ENCODE measurements around the gene GSTM4. TPM values are rescaled to one million over a fixed set of nuclear protein-coding genes. Genes with fewer than 3 reads are reported as not detected.

The GSTM4 gene
- total and polyA plus RNA-seq, 2 of the 4 experiments (the other 2 are of a cell fraction) = 10.4 to 37.8 TPM

- DNase-seq (peak; percentile 43), ATAC-seq (ENCODE audit: low read depth) (no peak)
- H2AK9ac ChIP-seq (replicated peaks; ENCODE audit: low read depth, low read length, poor library complexity) = peak overlapping the region; percentile 42
- no peak overlapping the region for H2BK20ac ChIP-seq (ENCODE audit: low read depth, low read length)
- H3K79me1 ChIP-seq (ENCODE audit: low read depth in 1 of 2, low read length in 2 of 2) = peaks cover 0 to 10% of the 10 kb centered on the region in 2 experiments; a peak in 3 of 4 replicates
- H3K4me1 ChIP-seq (ENCODE audit: control insufficient read depth, insufficient read depth, low read length) = peaks cover 3% of the 10 kb centered on the region
- WGBS, 2 experiments (ENCODE audit: extremely low coverage in 2 of 2, insufficient read length in 1 of 2) = 100% methylated on average over 2 of the region's 5 CpGs; no CpG with 5 or more reads in 1 of the 2 experiments
- H3K56ac ChIP-seq (ENCODE audit: extremely low read depth, insufficient read depth, low read length) = no peak overlapping the region
- no peak overlapping the region for H4K91ac ChIP-seq (ENCODE audit: insufficient read depth, low read depth, low read length)
- H4K20me1 ChIP-seq (ENCODE audit: insufficient read depth, low read length) = no peaks in the 10 kb centered on the region
- POLR2A ChIA-PET (ENCODE audit: unreplicated experiment) = no interaction called here
- intact Hi-C loops (cut with micrococcal nuclease) (no loop called here), dilution Hi-C loops (cut with HindIII; ENCODE audit: low sequenced_read_pairs, unreplicated experiment) (no loop called here), in situ Hi-C loops (cut with MboI; ENCODE audit: low sequenced_read_pairs) (no loop called here)
- H2BK15ac ChIP-seq (ENCODE audit: low read depth, low read length) = no peak overlapping the region
- H2BK5ac ChIP-seq (ENCODE audit: low read depth, low read length, poor library complexity, severe bottlenecking) = no peak overlapping the region
- H2AK5ac ChIP-seq (ENCODE audit: low read depth, low read length) = no peak overlapping the region
- no peak overlapping the region for H3K4me2 ChIP-seq (ENCODE audit: low read depth, low read length)
- H3K23ac ChIP-seq (ENCODE audit: low read depth, low read length) = no peak overlapping the region
- no peaks in the 10 kb centered on the region for H3K9me3 ChIP-seq (ENCODE audit: control insufficient read depth, insufficient read depth, low read length)
- no TSS peak for BruUV-seq (replicated peaks)
- H3K9me1 ChIP-seq (ENCODE audit: insufficient read depth, low read length) = peaks cover 12% of the 10 kb centered on the region
- H2AFZ ChIP-seq (replicated peaks; ENCODE audit: low read length, poor library complexity) = no peak overlapping the region
- H3K27me3 ChIP-seq (ENCODE audit: control insufficient read depth, insufficient read depth, low read length) = no peaks in the 10 kb centered on the region
- no peak overlapping the region for H4K8ac ChIP-seq (ENCODE audit: low read depth in 2 of 2, low read length in 2 of 2)
- no peak overlapping the region for H3K4ac ChIP-seq (ENCODE audit: low read depth, low read length)
- H3K9ac ChIP-seq (ENCODE audit: low read depth, low read length) = no peak overlapping the region
- no peak overlapping the region for H3K14ac ChIP-seq (replicated peaks; ENCODE audit: low read depth, low read length)
- no peak overlapping the region for H2BK120ac ChIP-seq (ENCODE audit: low read depth, low read length)
- no peak overlapping the region for H3K18ac ChIP-seq (ENCODE audit: low read depth, low read length)
- TF ChIP-seq RFX5 (IDR thresholded peaks at IDR 0.05; ENCODE audit: low read depth, low read length) (no peak), MAZ (IDR thresholded peaks at IDR 0.05; ENCODE audit: borderline replicate concordance, low read depth, low read length) (no peak), FOS (IDR thresholded peaks at IDR 0.05; ENCODE audit: low read depth, low read length) (no peak), MAFK (IDR thresholded peaks at IDR 0.05; ENCODE audit: low read depth, low read length) (no peak), USF2 (IDR thresholded peaks at IDR 0.05; ENCODE audit: low read depth, low read length) (no peak), RAD21 (IDR thresholded peaks at IDR 0.05; ENCODE audit: low read length) (no peak), POLR2A (IDR thresholded peaks at IDR 0.05; ENCODE audit: low read depth, low read length) (no peak), CHD1 (IDR thresholded peaks at IDR 0.05; ENCODE audit: low read depth, low read length) (no peak), MXI1 (IDR thresholded peaks at IDR 0.05; ENCODE audit: borderline replicate concordance, low read depth, low read length) (no peak), SMC3 (IDR thresholded peaks at IDR 0.05; ENCODE audit: low read depth, low read length) (no peak), CTCF (conservative IDR thresholded peaks at IDR 0.05; ENCODE audit: low read depth, low read length) (no peak), ELK1 (IDR thresholded peaks at IDR 0.05; ENCODE audit: borderline replicate concordance, low read depth, low read length) (no peak), NFE2L2 (IDR thresholded peaks at IDR 0.05; ENCODE audit: low read depth, low read length) (no peak), BHLHE40 (IDR thresholded peaks at IDR 0.05; ENCODE audit: low read depth, low read length) (no peak), RCOR1 (IDR thresholded peaks at IDR 0.05; ENCODE audit: insufficient replicate concordance, low read length) (no peak), CEBPB (IDR thresholded peaks at IDR 0.05; ENCODE audit: low read depth, low read length) (no peak)
- no peak overlapping the region for H3K27ac ChIP-seq (ENCODE audit: insufficient read depth, low read length)
- peaks cover 16% of the 10 kb centered on the region; the same call in 1 of the 2 replicates for H3K36me3 ChIP-seq (ENCODE audit: control insufficient read depth, insufficient read depth, low read length)
- CTCF ChIA-PET = no interaction called here
- no peak overlapping the region for H3K4me3 ChIP-seq (ENCODE audit: insufficient read depth, low read depth, low read length)
- no peak overlapping the region for H4K5ac ChIP-seq (ENCODE audit: low read depth, low read length)
Measured at GRCh38 chr1:109659997-109660690, 4.2 kb downstream of the GSTM4 start.
